Measurements from ENCODE around the gene TMPRSS3. TPM values are rescaled to one million over a fixed set of nuclear protein-coding genes. Genes with fewer than 3 reads are reported as not detected.

Gene TMPRSS3
- total RNA-seq, 4 donors from 2014 or later, result not detected

DNA sequence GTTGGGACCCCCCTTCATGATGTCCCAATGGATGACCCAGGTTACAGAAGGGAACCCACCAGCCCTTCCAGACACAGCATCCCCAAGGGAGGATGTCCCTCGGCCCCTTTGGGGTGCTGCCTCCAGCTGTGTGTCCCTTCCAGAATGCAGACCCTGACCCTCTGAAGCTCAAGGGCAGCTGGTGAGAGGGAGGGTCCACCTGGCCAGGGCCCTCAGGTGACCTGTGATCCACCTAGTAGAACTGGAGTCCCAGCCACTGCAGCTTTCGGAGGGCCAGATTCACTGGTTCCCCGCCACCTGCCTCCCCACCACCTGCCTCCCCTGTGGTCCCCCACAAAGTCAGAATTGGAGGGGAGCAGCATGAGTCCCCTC, 19.9 kb downstream of the TMPRSS3 start:
- TF ChIP-seq POLR2A (IDR thresholded peaks at IDR 0.05) (no peak), CTCF (IDR thresholded peaks at IDR 0.05) (no peak), EP300 (IDR thresholded peaks at IDR 0.05) (no peak)
- DNase-seq (ENCODE audit: low spot score in 2 of 2), result no peak
- 78 to 83% methylated on average over 1 to 3 of the region's 3 CpGs for WGBS, 2 donors
- Histone ChIP-seq H3K27me3 (peaks cover 0 to 11% of the 10 kb centered on the region in 2 donors), H3K9me3 (peaks cover 0 to under 1% (median 0%) of the 10 kb centered on the region in 4 donors), H3K36me3 (no peaks in the 10 kb centered on the region), H3K27ac (no peak overlapping the region), H3K4me1 (no peaks in the 10 kb centered on the region), H3K4me3 (no peak overlapping the region)

DNA sequence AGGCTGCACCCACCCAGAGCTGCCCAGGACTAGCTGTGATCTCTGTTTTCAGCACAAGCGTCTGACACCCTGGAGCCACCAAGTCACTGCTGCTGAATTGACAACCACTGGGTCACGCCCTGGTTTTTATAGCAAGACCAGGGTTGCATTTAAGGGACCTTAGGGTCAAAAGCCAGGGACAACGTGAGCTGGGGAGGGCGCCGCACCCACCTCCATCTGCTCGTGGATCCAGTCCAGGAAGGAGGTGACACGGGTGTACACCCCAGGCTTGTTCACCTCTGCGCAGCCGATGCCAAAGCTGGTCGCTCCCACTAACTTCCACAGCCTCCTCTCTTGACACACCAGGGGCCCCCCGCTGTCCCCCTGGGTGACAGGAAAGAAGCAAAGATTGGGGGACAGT, 20.3 kb downstream of the TMPRSS3 start:
- no peak for DNase-seq (ENCODE audit: low spot score in 2 of 2)
- no peaks in the 10 kb centered on the region for H3K4me1 ChIP-seq
- no peak for TF ChIP-seq POLR2A (IDR thresholded peaks at IDR 0.05)
- TF ChIP-seq CTCF (IDR thresholded peaks at IDR 0.05), result no peak
- TF ChIP-seq EP300 (IDR thresholded peaks at IDR 0.05), result no peak
- H3K27me3 ChIP-seq, result peaks cover 0 to 11% of the 10 kb centered on the region in 2 donors
- no peaks in the 10 kb centered on the region for H3K9me3 ChIP-seq
- no peak overlapping the region for H3K4me3 ChIP-seq
- H3K36me3 ChIP-seq, result no peaks in the 10 kb centered on the region
- no peak overlapping the region for H3K27ac ChIP-seq
- 61 to 70% methylated on average over 11 of the region's 11 CpGs for WGBS, 2 donors

DNA sequence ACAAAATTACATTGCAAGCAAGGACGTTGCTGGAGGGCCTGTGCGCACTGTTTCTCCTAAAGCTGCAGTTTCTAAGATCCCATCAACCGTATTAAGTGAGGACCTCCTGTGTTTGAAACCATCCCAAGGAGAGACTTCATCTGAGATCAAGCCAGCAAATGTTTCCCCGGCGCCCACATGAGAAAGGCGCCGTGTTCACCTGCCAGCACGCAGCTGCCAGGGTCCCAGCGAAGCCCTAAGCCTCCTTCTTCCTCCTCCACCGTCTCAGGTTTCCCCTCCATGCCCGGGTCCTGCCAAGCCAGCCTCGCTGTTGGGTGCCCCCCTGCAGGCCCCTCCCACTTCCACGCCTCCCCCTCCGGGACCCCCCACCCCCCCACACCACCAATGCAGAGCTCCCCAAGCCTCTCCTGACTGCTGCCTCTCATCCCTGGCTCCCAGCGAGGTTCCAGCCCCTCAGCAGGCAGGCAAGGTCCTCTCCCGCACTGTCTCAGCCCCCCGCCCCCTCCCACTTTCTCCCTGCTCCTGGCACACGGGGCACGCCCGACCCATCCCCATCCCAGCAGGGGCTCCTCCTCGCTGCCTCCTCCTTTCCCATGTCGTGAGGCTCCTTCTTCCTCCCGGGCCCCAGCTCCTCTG, 20.9 kb downstream of the TMPRSS3 start:
- Histone ChIP-seq H3K27ac (no peak overlapping the region), H3K4me3 (no peak overlapping the region), H3K4me1 (no peaks in the 10 kb centered on the region), H3K9me3 (no peaks in the 10 kb centered on the region), H3K36me3 (no peaks in the 10 kb centered on the region), H3K27me3 (peaks cover 0 to 11% of the 10 kb centered on the region in 2 donors)
- DNase-seq (ENCODE audit: low spot score in 2 of 2), result no peak
- WGBS, 2 donors, result 20 to 44% methylated on average over 23 of the region's 23 CpGs
- TF ChIP-seq POLR2A (IDR thresholded peaks at IDR 0.05), result no peak
- no peak for TF ChIP-seq EP300 (IDR thresholded peaks at IDR 0.05)
- TF ChIP-seq CTCF (IDR thresholded peaks at IDR 0.05), result no peak

DNA sequence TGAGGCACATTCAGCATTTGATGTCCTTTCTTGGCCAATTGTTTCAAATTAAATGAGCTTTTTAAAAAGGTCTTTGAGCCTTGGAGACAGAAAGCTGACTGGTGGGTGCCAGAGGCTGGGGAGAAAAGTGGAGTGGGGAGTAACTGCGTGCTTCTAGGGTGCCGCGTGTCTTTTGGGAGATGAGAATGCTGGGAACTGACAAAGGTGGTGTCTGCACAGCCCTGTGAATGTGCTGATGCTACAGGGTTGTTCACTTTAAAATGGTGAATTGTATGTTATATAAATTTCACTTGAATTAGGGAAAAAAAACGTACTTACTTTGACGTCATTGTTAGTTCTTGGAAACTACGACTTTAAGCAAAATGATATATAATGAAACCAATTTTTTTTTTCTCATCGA, 21.4 kb downstream of the TMPRSS3 start:
- Histone ChIP-seq H3K27ac (no peak overlapping the region), H3K27me3 (peaks cover 0 to 11% of the 10 kb centered on the region in 2 donors), H3K4me1 (no peaks in the 10 kb centered on the region), H3K36me3 (no peaks in the 10 kb centered on the region), H3K9me3 (no peaks in the 10 kb centered on the region), H3K4me3 (no peak overlapping the region)
- TF ChIP-seq POLR2A (IDR thresholded peaks at IDR 0.05), result no peak
- WGBS, 2 donors, result 68 to 74% methylated on average over 7 of the region's 7 CpGs
- DNase-seq (ENCODE audit: low spot score in 2 of 2), result no peak

GRCh38 chr21:42373908-42374455, 21.9 kb downstream of the TMPRSS3 start:
- 76 to 81% methylated on average over 16 of the region's 16 CpGs for WGBS, 2 donors
- no peak for DNase-seq (ENCODE audit: low spot score in 2 of 2)
- no peak overlapping the region for H3K27ac ChIP-seq
- H3K27me3 ChIP-seq, result peaks cover 0 to 11% of the 10 kb centered on the region in 2 donors
- H3K9me3 ChIP-seq, result no peaks in the 10 kb centered on the region
- TF ChIP-seq CTCF (IDR thresholded peaks at IDR 0.05) (no peak), EP300 (IDR thresholded peaks at IDR 0.05) (no peak), POLR2A (IDR thresholded peaks at IDR 0.05) (no peak)
- no peaks in the 10 kb centered on the region for H3K4me1 ChIP-seq
- no peak overlapping the region for H3K4me3 ChIP-seq
- H3K36me3 ChIP-seq, result no peaks in the 10 kb centered on the region
